T-helper 1 cell treated with Interleukin-12 subunit alpha and Interleukin-12 subunit beta and Interleukin-4 antibody, amounts not matched to agents 30 ng/mL and 1 ng/mL, for 36 hours (primary cell): ENCODE measurements around the gene GRAP2. TPM values are rescaled to one million over a fixed set of nuclear protein-coding genes. Genes with fewer than 3 reads are reported as not detected.
"Not testable (repeated sequence)": the region's sequence is repeated elsewhere in the genome, so short reads cannot be mapped to it uniquely, and the experiment has no call there.

ENCODE experiments used
- intact Hi-C: fragments of 100-400 bp; cut with micrococcal nuclease; formaldehyde crosslinking; loops from one replicate; pipeline ENCODE4 v1.15.1; 2024
- total RNA-seq: library from RNA; stranded (reverse); gene quantifications from 2 replicates; pipeline ENCODE4 v1.2.3, GENCODE V29; 2022

GRAP2 gene
- total RNA-seq, 1 donor from 2014 or later: 151 TPM

- intact Hi-C loops: no loop called here
Observed at GRCh38 chr22:39988386-39989114, 87.7 kb downstream of the GRAP2 start.

GRCh38 chr22:39989633-39990032, 88.7 kb downstream of the GRAP2 start:
- intact Hi-C loops: no loop called here

GRCh38 chr22:39990686-39991085, 89.8 kb downstream of the GRAP2 start:
- intact Hi-C loops: no loop called here

GRCh38 chr22:39991159-39991860, 90.4 kb downstream of the GRAP2 start:
- intact Hi-C loops: no loop called here

GRCh38 chr22:39992088-39992826, 91.4 kb downstream of the GRAP2 start:
- intact Hi-C loops: no loop called here

GRCh38 chr22:39992894-39993293, 92.0 kb downstream of the GRAP2 start:
- intact Hi-C loops: not testable (repeated sequence)

GRCh38 chr22:39994041-39994565, 93.2 kb downstream of the GRAP2 start:
- intact Hi-C loops: no loop called here

- intact Hi-C loops: no loop called here
Observed at GRCh38 chr22:39994566-39995392, 93.9 kb downstream of the GRAP2 start, which contains the start of gene FAM83F. TSS of gene FAM83F (plus strand) at chr22:39994954. CDS start at chr22:39995043, 89 bp downstream.

- intact Hi-C loops: no loop called here
Observed at GRCh38 chr22:39995393-39996252, 94.7 kb downstream of the GRAP2 start.

- intact Hi-C loops: no loop called here
Observed at GRCh38 chr22:39996732-39997131, 95.8 kb downstream of the GRAP2 start.

GRCh38 chr22:39997421-39997820, 96.5 kb downstream of the GRAP2 start:
- intact Hi-C loops: no loop called here

GRCh38 chr22:39997939-39998726, 97.2 kb downstream of the GRAP2 start:
- intact Hi-C loops: no loop called here

- intact Hi-C loops: no loop called here
Observed at GRCh38 chr22:39999144-39999757, 98.4 kb downstream of the GRAP2 start.

- intact Hi-C loops: no loop called here
Observed at GRCh38 chr22:40000171-40000570, 99.3 kb downstream of the GRAP2 start.

- intact Hi-C loops: no loop called here
Observed at GRCh38 chr22:40001106-40001505, 100.2 kb downstream of the GRAP2 start.

- intact Hi-C loops: no loop called here
Observed at GRCh38 chr22:40001800-40002577, 101.1 kb downstream of the GRAP2 start.

- intact Hi-C loops: no loop called here
Observed at GRCh38 chr22:40002935-40003715, 102.2 kb downstream of the GRAP2 start.
